GM21447 (cell line): ENCODE measurements around the gene P2RX6.

Experiments
- ATAC-seq: cut with Tn5 transposase; IDR thresholded peaks from one replicate; pipeline ENCODE4 v1.9.1; 2021; ENCODE audit not compliant: unreplicated experiment

The P2RX6 gene

DNA sequence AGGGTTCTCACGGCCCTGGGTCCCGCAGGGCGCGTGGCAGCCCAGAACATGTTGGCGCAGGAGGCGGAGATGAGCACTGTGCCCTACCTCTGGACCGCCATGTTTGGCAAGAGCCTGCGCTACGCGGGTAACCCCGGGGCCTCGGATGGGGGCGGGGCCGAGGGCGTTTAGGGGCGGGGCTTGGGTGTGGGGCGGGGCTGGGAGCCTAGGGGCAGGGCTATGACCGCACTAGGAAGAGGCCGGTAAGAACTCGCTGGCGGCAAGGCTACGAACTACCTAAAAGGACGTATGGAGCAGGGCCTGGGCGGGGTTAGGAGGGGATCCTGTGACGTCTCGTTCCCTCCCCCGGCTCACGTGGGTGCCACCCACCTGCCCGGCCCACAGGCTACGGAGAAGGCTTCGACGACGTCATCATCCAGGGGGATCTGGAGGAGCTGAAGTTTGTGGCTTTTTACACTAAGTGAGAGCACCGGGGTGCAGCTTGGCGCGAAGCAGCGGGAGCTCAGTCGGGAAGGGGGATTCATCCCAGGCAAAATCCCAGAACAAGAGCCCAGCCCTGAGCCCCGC is 35.6 kb upstream of the P2RX6 start:
- ATAC-seq = no peak

DNA sequence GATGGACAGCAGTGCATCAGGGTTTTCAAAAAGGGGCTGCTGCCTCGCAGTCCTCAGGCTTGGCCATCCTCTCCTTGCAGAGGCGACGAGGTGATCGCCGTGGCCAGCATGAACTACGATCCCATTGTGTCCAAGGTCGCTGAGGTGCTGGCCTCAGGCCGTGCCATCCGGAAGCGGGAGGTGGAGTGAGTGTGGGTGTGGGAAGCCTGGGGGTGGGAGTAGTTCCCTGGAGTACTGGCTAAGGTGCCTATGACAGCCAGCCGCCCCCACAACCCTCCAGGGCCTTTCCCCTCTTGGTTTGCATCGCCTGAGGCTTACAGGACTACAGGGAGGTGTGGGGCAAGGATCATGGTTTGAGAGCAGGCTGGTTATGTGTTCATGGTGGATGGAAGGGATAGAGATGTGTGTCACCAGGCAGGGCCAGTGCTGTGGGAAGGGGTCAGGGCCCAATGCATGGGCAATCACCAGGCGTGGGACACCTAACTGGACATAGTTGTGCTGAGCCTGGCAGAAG is 35.0 kb upstream of the P2RX6 start:
- no peak for ATAC-seq

DNA sequence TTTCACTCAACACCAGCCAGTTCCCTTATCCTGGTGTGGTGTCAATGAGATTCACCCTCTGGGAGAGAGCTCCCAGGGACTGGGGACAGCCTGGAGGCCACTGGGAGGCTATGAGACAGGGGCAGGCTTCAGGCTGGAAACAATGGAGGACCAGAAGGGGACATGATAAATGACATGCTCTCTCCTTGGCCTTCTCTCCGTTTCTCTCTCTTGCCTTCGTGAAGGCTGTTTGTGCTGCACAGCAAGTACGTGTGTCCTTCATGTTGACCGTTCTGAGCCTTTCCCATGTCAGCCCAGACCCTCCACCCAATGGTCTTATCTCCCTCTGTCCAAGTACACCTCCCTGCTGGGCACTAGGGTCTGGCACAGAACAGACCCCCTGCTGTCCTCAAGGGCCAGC is 34.4 kb upstream of the P2RX6 start:
- ATAC-seq = no peak

DNA sequence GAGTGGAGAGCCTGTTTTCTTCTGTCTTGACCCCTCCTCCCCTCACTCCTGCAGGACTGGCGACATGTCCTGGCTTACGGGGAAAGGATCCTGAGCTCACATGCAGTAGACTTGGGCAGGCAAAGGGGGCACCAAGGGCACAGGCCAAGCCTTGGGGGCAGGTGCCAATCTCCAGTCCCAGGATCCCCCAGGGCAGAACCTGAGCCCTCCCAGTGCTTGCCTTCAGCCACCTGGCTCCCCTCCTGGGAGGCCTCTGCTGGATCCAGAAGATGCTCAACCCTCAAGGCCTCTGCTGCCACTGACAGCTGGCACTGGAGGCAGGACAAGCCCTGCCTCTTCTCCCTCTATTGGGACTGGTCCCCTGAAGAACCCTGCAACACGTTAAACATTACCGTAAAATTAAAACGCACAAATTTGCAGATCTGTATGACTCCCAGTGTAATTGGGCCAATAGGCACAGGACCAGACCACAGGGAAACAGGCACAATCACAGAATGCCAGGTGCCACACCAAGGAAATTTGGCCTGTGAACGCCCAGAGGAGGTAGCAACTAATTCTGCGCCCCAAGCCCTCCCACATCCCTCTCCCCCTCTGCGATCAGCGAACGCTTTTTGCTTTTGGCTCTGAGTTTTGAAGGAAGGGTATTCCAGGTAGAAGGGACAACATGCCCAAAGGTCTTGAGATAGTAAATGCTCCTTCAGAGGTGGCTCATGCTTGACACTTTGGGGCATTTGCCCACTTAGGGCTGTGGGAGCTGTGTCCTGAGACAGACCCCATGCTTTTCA is 33.8 kb upstream of the P2RX6 start:
- ATAC-seq = no peak

DNA sequence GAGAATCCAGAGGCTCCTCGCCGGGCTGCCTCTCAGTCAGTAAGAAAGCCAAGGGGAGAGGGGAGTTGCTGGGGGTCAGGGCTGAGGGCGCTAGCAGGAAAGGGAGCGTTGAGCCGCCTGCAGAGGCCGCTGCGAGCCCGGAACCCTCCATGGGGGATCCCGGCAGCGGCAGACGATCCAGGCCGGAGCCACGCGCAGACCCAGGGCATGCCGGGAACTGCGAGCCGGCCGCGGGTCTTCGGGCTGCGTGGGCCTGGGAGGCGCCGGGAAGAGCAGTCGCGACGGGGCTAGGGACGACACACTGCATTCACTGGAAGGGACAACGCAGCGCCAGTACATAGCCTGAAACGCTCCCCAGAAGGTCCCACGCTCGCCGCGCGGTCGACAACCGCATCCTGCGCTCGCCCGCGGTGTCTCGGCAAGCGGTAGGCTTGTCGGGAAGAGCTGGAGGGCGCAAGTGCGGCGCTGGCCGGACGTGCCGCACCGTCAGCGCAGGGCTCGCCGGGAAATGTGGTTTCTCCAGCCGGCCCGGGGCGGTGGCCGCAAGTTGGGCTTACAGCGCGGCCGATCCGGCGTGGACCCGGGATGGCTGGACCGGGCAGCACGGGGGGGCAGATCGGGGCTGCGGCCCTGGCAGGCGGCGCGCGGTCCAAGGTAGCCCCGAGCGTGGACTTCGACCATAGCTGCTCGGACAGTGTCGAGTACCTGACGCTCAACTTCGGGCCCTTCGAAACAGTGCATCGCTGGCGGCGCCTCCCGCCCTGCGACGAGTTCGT is 33.0 kb upstream of the P2RX6 start, which contains the start of gene LZTR1:
Gene LZTR1, plus strand, starts transcription at position 511 of the 776 bp plus-strand sequence. Its CDS starts 75 bp downstream, at position 586.
- ATAC-seq = peak; percentile 64

DNA sequence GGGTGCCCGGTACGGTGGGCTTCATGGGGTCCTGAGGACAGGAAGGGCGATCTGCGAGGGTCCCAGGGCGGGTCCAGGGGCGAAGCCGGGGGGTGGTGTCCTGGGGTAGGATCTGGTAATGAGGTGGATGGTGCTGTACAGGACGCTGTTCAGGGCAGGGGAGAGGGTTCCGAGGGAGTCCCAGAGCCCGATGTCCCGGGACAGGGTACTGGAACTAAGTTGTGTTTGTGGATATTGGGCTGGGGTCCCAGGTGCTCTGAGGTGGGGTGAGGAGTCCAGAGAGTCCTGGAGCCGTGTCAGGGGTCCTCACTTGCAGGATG is 32.4 kb upstream of the P2RX6 start:
- no peak for ATAC-seq

DNA sequence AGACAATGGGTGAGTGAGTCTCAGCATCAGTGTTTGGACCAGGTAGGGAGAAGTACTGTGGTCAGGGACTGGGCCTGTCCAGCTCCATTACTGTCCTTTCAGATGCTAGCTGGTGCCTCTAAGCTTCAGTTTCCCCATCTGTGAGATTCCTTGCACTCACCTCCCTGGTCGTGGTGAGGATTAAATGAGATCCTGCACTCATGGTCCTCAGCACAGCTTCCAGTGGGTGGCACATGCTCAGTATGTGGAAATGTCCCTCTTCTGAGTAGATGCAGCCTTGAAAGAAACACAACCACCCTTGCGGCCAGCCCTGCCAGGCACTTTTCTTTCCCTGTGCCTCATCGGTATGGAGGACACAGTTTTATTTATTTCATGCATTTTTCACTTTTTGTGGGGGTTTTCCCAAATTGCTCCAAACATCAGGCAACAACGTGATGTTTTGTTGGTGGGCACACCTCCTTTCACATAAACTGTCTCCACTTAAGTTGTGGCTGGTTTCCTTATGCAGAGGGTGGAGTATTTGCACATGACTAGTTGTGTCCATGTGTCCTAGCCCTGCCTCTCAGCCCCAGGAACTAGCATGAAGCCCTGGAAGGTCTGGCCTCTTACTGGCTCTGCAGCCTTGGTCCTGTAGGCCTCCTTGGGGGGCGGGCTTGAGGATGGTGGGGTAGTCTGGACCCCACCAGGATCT is 31.7 kb upstream of the P2RX6 start:
- ATAC-seq = no peak

DNA sequence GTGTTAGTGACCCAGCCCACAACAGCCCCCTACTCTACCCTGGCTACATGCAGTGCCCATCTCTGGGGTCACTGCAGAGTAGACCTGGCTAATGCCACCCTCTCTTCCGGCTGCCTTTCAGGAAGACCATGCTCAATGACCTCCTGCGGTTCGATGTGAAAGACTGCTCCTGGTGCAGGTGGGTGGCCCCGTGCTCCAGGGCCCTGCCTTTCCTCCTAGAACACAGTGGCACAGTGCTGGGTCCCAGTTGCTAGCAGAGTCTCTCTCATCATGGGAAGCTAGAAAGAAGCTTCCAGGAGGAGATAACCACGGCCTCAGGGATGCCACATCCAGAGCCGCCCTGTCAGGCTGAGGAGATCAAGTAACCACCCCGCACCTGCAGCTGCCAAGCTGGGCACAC is 29.2 kb upstream of the P2RX6 start:
- ATAC-seq = no peak

DNA sequence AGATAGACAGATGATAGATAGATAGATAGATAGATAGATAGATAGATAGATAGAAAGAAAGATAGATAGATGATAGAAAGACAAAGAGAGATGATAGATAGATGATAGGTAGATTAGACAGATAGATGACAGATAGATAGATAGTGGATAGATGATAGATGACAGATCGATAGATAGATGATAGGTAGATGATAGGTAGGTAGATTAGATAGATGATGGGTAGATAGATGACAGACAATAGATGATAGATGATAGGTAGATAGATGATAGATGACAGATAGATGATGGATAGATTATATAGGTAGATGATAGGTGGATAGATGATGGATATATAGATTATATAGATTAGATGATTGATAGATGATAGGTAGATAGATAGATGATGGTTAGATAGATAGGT is 28.6 kb upstream of the P2RX6 start:
- ATAC-seq = no peak

DNA sequence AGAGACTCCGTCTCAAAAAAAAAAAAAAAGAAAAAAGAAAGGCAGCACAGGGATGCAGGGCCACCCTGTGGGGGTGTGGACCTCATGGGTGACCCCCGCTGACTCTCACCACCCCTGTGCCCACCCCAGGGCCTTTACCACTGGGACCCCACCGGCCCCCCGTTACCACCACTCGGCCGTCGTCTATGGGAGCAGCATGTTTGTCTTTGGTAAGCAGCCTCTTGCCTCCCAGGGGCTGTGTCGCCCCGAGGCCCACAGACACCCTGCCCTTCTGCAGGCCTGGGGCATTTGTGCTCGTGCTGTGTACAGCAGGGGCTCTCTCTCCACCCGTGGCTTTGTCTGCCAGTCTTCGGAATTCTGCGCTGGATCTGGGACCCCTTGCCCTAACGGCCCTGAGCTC is 27.6 kb upstream of the P2RX6 start:
- ATAC-seq = no peak

DNA sequence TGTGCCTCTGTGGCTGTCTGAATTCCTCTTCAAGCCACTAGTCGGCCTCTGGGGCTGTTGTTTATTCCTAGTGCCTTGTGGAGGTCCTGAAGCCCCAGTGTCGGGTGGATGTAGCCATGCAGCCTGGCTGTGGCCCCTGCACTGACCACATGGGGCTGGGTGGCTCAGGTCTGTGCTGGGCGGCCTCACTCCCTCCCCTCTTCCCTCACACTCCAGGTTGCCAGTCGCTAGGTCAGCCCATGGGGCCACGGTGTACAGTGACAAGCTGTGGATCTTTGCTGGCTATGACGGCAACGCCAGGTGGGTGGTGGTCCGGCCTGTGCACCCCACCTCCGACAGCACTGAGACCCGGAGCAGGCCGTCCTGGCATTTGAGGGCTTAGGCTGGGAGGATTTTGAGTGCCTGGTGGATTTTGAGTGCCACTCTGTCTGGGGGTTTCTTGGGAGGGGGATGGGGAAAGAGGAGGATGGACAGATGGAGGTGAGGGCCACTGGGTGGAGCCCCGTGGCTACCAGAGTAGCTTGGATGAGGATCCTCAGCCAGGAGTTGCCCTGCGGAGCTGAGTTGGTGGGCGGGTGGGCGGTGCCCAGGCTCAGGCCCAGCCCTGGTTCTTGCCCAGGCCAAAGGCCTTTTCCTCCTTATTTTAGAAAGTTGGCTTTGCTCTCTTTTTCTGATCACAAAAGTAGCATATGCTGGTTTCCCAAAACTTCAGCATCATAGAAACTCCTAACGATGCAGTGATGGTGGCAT is 26.2 kb upstream of the P2RX6 start:
- no peak for ATAC-seq

DNA sequence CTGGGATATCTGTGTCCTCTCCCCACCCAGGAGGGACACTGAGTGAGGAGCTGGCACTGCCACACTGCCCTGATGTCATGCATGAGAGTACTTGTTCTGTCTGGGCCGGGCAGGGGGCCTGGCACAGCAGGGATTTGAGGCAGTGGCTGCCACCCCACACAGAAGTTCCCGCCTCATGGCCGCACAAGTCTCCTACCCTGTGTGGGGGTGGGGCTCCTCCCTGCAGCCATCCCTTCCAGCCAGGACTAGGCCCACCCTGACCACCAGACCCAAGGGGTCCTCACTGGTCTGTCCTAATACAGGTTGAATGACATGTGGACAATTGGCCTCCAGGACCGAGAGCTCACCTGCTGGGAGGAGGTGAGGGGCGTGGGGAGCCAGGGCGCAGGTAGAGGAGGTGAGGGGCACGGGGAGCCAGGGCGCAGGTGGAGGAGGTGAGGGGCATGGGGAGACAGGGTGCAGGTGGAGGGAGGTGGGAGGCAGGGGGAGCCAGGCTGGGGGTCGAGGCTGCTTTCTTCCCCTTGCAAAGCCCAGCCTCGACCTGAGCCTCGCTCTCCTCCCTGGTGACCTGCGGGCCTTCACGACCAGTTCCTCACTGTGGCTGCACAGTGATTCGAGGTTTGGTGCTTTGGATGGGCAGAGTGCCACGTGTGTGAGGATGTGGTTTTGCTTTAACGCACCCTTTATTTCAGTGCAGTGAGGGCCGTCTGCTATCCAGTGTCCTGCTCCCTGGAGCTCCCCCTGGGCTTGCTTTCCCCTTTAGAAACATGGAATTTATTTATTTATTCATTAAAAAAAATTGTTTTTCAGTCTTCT is 25.4 kb upstream of the P2RX6 start:
- no peak for ATAC-seq

DNA sequence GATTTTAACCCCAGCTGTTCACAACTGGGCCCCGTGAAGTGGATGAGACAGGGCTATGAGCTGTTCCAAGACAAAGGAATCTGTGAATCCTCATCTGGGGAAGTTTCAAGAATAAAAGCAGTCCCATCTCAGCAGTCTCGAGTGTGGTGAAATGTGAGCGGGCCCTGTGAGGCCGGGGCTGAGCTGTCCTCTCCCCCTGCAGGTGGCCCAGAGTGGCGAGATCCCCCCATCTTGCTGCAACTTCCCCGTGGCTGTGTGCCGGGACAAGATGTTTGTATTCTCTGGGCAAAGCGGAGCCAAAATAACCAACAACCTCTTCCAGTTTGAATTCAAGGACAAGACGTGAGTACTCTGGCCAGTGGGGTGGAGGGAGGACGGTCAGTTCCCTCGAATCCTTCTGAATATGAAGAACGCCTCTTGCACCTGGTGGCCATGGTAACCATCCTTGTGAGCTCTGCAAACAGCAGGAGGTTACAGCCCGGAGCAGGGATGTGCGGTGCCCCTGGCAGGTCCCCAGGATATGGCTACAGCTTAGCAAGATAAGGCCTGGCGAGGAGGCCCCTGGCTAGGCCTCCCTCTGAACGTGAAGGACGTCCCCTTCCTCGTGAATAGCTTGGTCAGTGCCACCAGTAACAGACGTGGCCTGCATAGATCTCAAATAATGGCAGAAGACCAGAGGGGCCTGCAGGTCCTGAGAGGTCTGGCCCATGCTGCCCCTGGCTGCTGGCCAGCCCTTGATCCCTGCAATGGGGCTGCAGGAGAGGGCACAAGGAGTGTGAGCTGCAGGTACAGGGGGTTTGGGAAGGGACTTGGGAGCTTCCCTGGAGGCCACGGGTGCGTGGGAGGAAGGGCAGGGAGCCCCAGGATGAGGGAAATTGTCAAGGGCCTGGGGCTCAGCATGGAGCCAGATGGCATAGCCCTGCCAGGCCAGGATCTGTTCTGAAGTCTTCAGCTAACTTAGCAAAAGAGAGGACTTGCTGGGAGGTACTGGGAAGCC is 24.5 kb upstream of the P2RX6 start:
- ATAC-seq = no peak

DNA sequence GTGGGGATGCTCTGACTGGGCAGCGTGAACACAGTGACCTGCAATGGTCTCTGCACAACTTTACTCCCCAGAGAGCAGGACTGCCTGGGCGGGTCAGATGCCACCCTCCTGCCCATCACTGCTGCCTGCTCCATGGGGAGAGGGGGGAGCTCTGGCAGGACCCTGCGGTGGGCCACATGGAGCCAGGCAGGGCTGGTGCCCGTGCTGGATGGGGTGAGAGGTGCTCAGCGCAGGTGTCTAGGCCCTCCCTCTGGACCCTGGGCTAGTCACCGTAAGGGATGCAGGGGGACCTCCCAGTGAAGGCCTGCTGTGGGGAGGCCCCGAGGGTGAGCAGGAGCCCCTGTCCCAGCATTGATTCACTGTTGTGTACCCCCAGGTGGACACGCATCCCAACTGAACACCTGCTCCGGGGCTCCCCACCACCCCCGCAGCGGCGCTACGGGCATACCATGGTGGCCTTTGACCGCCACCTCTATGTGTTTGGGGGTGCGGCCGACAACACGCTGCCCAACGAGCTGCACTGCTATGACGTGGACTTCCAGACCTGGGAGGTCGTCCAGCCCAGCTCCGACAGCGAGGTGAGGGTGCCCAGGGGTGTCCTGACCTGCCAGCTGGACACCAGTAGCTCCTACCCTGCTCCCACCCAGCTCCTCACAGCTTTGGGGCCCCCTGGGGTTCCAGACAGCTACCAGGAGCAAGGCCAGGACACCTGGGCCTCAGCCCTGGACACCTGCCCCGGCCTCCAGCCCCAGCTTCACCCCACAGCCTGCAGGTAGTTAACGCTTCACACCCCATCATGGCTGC is 23.5 kb upstream of the P2RX6 start:
- no peak for ATAC-seq

DNA sequence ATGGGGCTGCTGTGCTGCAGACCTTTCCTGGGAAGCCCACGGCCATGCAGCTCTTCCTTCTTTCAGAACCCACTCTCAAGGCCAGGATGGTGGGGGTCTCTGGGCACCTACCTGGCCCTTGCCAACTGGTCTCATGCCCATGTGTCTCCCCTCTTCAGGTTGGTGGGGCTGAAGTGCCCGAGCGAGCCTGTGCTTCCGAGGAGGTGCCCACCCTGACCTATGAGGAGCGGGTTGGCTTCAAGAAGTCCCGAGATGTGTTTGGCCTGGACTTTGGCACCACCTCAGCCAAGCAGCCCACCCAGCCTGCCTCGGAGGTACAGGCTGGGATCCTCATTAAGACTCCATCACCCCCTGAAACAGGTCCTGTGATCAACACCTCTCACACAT is 22.9 kb upstream of the P2RX6 start:
- no peak for ATAC-seq

DNA sequence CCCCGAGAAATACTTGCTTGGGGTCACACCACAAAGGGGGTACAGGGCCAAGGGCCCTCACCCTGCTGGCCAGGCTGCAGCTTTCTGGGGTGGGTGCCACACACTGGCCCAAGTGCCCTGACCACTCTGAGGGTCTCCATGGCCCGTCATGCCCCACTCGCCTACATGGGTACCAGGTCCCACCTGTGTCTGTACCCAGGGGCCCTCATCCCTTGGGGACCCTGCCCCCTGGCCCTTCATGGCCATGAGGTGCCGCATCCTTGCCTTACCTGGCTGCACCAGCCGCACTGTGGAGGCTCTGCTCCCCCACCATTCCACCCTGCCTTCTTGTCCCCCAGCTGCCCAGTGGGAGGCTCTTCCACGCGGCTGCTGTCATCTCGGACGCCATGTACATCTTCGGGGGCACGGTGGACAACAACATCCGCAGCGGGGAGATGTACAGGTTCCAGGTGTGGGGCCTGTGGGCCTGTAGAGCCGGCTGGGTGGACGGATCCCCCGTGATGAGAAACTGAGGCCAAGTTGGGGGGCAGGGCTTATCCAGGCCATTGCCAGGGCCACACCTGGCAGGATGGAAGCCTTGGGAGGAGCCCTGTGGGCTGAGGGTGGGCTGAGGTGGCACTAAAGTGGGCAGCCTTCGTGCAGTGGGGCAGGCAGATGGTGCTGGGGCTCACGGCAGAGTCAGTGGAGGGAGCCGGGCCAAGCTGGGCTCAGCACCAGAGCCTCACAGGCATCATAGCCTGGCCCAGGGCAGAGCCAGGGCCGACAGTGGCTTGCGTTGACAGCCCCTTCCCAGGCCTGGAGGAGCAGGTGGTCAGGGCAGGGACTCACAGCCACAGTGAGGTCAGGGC is 22.3 kb upstream of the P2RX6 start:
- ATAC-seq = no peak
